IMR-90 (cell line): ENCODE measurements around the gene IGF2BP3. TPM values are rescaled to one million over a fixed set of nuclear protein-coding genes. Genes with fewer than 3 reads are reported as not detected.

ENCODE experiments used
- ATAC-seq: fragments of 200-7000 bp; cut with Tn5 transposase; 2 replicates; pipeline ENCODE4 v1.9.1; 2020; ENCODE audit warnings: low read depth, mild to moderate bottlenecking, moderate library complexity
- BruUV-seq: library from RNA; stranded (reverse); fragments of 400-500 nt; replicated peaks from 2 replicates; lab custom pipeline; 2021; lab: Mats Ljungman, UMichigan
- CTCF ChIA-PET: fragments of 300-600 bp; formaldehyde crosslinking; extraction: SDS; loops from one replicate; lab custom pipeline; 2021; ENCODE audit warnings: antibody characterized with exemption; lab: Yijun Ruan, JAX
- POLR2A ChIA-PET: fragments of 300-600 bp; sonication (Branson Sonifier 250); formaldehyde crosslinking; loops from one replicate; lab custom pipeline; 2022; ENCODE audit warnings: antibody characterized with exemption; ENCODE audit not compliant: unreplicated experiment; lab: Charles Lee
- DNase-seq: peaks from one replicate; pipeline ENCODE4 v3.0.0; 2013
- H2AFZ ChIP-seq: replicated peaks from 2 replicates; pipeline ENCODE3; 2013; ENCODE audit warnings: low read length, mild to moderate bottlenecking; ENCODE audit not compliant: poor library complexity
- H2AK5ac ChIP-seq: 2 replicates; pipeline ENCODE4 v1.6.1; 2013; ENCODE audit warnings: low read depth, low read length, inconsistent platforms
- H2AK9ac ChIP-seq: replicated peaks from 2 replicates; pipeline ENCODE3; 2013; ENCODE audit warnings: mild to moderate bottlenecking, low read depth, low read length, moderate library complexity; ENCODE audit not compliant: poor library complexity
- H2BK120ac ChIP-seq: 2 replicates; pipeline ENCODE4 v1.6.1; 2013; ENCODE audit warnings: low read depth, low read length, inconsistent platforms
- H2BK15ac ChIP-seq: 3 replicates; pipeline ENCODE4 v1.6.1; 2013; ENCODE audit warnings: low read depth, low read length, inconsistent platforms
- H2BK20ac ChIP-seq: 2 replicates; pipeline ENCODE4 v1.6.1; 2013; ENCODE audit warnings: low read depth, mild to moderate bottlenecking, inconsistent platforms, low read length, moderate library complexity
- H2BK5ac ChIP-seq: 2 replicates; pipeline ENCODE4 v1.6.1; 2013; ENCODE audit warnings: mild to moderate bottlenecking, low read depth, low read length, inconsistent platforms; ENCODE audit not compliant: poor library complexity, severe bottlenecking
- H3K14ac ChIP-seq: replicated peaks from 2 replicates; pipeline ENCODE4 v1.6.1; 2013; ENCODE audit warnings: low read depth, low read length, inconsistent platforms
- H3K18ac ChIP-seq: 2 replicates; pipeline ENCODE4 v1.6.1; 2013; ENCODE audit warnings: low read depth, low read length, control low read depth
- H3K23ac ChIP-seq: 2 replicates; pipeline ENCODE4 v1.6.1; 2013; ENCODE audit warnings: low read depth, low read length, inconsistent platforms
- H3K27ac ChIP-seq: 2 replicates; pipeline ENCODE4 v1.5.1; 2013; ENCODE audit warnings: mild to moderate bottlenecking, control low read depth, low read length; ENCODE audit not compliant: insufficient read depth
- H3K27me3 ChIP-seq: 2 replicates; pipeline ENCODE4 v1.6.1; 2013; ENCODE audit warnings: low read length; ENCODE audit not compliant: control insufficient read depth, insufficient read depth
- H3K36me3 ChIP-seq: 2 replicates; pipeline ENCODE4 v1.6.1; 2013; ENCODE audit warnings: low read length, mixed read lengths; ENCODE audit not compliant: control insufficient read depth, insufficient read depth
- H3K4ac ChIP-seq: 2 replicates; pipeline ENCODE4 v1.6.1; 2013; ENCODE audit warnings: low read depth, low read length, inconsistent platforms
- H3K4me1 ChIP-seq: 2 replicates; pipeline ENCODE4 v1.6.1; 2013; ENCODE audit warnings: low read length, mixed read lengths; ENCODE audit not compliant: control insufficient read depth, insufficient read depth
- H3K4me2 ChIP-seq: 2 replicates; pipeline ENCODE4 v1.6.1; 2013; ENCODE audit warnings: low read depth, mild to moderate bottlenecking, control low read depth, low read length, moderate library complexity
- H3K4me3 ChIP-seq: 2 replicates; pipeline ENCODE4 v1.5.1; 2013; ENCODE audit warnings: low read depth, mild to moderate bottlenecking, control low read depth, low read length, moderate library complexity; ENCODE audit not compliant: insufficient read depth
- H3K56ac ChIP-seq: 2 replicates; pipeline ENCODE4 v1.6.1; 2013; ENCODE audit warnings: low read length, inconsistent platforms; ENCODE audit not compliant: insufficient read depth; ENCODE audit errors: extremely low read depth
- H3K79me1 ChIP-seq, 2 experiments: 2 replicates each; pipeline ENCODE4 v1.6.1; 2013; ENCODE audit warnings: low read length in 2 of 2, inconsistent platforms in 1 of 2, low read depth in 1 of 2
- H3K9ac ChIP-seq: 2 replicates; pipeline ENCODE4 v1.6.1; 2013; ENCODE audit warnings: low read depth, low read length, control low read depth
- H3K9me1 ChIP-seq: 2 replicates; pipeline ENCODE4 v1.6.1; 2013; ENCODE audit warnings: low read length, inconsistent platforms; ENCODE audit not compliant: insufficient read depth
- H3K9me3 ChIP-seq: 2 replicates; pipeline ENCODE4 v1.6.1; 2013; ENCODE audit warnings: low read length; ENCODE audit not compliant: control insufficient read depth, insufficient read depth
- H4K20me1 ChIP-seq: 2 replicates; pipeline ENCODE4 v1.6.1; 2013; ENCODE audit warnings: low read length, inconsistent platforms; ENCODE audit not compliant: insufficient read depth
- H4K5ac ChIP-seq: 2 replicates; pipeline ENCODE4 v1.6.1; 2013; ENCODE audit warnings: mild to moderate bottlenecking, low read depth, low read length, control low read depth
- H4K8ac ChIP-seq, 2 experiments: 2 replicates each; pipeline ENCODE4 v1.6.1; 2013; ENCODE audit warnings: low read depth in 2 of 2, low read length in 2 of 2, control low read depth in 1 of 2, inconsistent platforms in 1 of 2
- H4K91ac ChIP-seq: 2 replicates; pipeline ENCODE4 v1.6.1; 2013; ENCODE audit warnings: low read depth, low read length, inconsistent platforms; ENCODE audit not compliant: insufficient read depth
- MAFK ChIP-seq: IDR thresholded peaks from 2 replicates; pipeline ENCODE4 v1.6.1; 2012; ENCODE audit warnings: low read depth, low read length, improper control_type of control experiment
- WGBS, 2 experiments: methylation state at CpG; one replicate each; pipeline versions ENCODE4 v1.1.5 to v1.1.7; 2013; ENCODE audit warnings: missing lambda C conversion rate in 2 of 2; ENCODE audit not compliant: insufficient read length in 1 of 2; ENCODE audit errors: extremely low coverage in 2 of 2; 5-methylcytosine and 5-hydroxymethylcytosine counted together
- dilution Hi-C: fragments of 300-500 bp; cut with HindIII; formaldehyde crosslinking; loops from one replicate; pipeline ENCODE4 v1.14.3; 2018; ENCODE audit warnings: low sequenced_read_pairs; ENCODE audit not compliant: unreplicated experiment
- in situ Hi-C: fragments of 300-500 bp; cut with MboI; formaldehyde crosslinking; loops from 3 replicates; pipeline ENCODE4 v1.14.3; 2019; ENCODE audit warnings: low sequenced_read_pairs, inconsistent platforms, mixed read lengths
- intact Hi-C: fragments of 100-400 bp; cut with micrococcal nuclease; formaldehyde crosslinking; loops from 2 replicates; pipeline ENCODE4 v1.10.0; 2022
- polyA plus RNA-seq, 3 experiments: library from polyadenylated mRNA; depleted of rRNA; stranded (reverse); fragments of >200 nt; gene quantifications; 2 replicates each; pipeline ENCODE4 v1.2.3, GENCODE V29; 2012; ENCODE audit warnings: low replicate concordance in 1 of 3
- total RNA-seq: library from RNA; depleted of rRNA; stranded (reverse); fragments of >200 nt; gene quantifications from 2 replicates; pipeline ENCODE4 v1.2.3, GENCODE V29; 2012
- TF ChIP-seq, protein P1 (sequence below): fragments of 150-350 bp; IDR thresholded peaks from 2 replicates; pipeline ENCODE4 v1.6.1; 2017; ENCODE audit warnings: mild to moderate bottlenecking, antibody characterized with exemption, low read length, low read depth

The IGF2BP3 gene
- total and polyA plus RNA-seq, 2 of the 4 experiments (the other 2 are of a cell fraction), result 50.9 to 59.3 TPM

DNA sequence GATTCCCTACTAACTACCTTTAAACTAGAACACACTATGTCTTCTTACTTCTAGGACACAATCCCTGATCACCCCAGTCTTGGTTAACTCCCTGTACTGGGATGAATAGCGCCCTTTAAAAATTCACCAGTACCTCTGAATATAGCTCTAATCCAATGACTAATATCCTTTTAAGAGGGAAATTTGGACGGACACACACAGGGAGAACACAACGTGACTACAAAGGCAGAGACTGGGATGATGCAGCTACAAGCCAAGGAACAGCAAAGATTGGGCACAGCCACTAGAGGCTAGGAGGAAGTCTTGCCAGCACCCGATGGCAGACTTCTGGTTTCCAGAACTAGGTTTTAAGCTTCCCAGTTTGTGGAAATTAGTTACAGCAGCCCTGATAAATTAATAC lies 89.7 kb downstream of the IGF2BP3 start:
- Histone ChIP-seq H4K20me1 (peaks cover 43% of the 10 kb centered on the region), H3K36me3 (peaks cover 2% of the 10 kb centered on the region), H2AK9ac (no peak overlapping the region), H3K9me3 (no peaks in the 10 kb centered on the region), H3K9ac (no peak overlapping the region), H2AFZ (no peak overlapping the region), H3K4me2 (no peak overlapping the region), H3K4ac (no peak overlapping the region), H3K27ac (no peak overlapping the region), H2BK120ac (no peak overlapping the region), H3K9me1 (peaks cover 21% of the 10 kb centered on the region), H3K4me1 (peaks cover 4% of the 10 kb centered on the region; the same call in 1 of the 2 replicates), H3K23ac (no peak overlapping the region), H4K91ac (no peak overlapping the region), H2BK15ac (no peak overlapping the region), H4K5ac (no peak overlapping the region), H3K4me3 (no peak overlapping the region), H2BK5ac (no peak overlapping the region), H3K18ac (no peak overlapping the region), H3K79me1 (peaks cover 39 to 76% of the 10 kb centered on the region in 2 experiments), H2BK20ac (no peak overlapping the region), H3K56ac (no peak overlapping the region), H3K27me3 (no peaks in the 10 kb centered on the region), H4K8ac (no peak overlapping the region), H2AK5ac (no peak overlapping the region; the same call in 1 of the 2 replicates), H3K14ac (no peak overlapping the region)
- TF ChIP-seq, protein P1, sequence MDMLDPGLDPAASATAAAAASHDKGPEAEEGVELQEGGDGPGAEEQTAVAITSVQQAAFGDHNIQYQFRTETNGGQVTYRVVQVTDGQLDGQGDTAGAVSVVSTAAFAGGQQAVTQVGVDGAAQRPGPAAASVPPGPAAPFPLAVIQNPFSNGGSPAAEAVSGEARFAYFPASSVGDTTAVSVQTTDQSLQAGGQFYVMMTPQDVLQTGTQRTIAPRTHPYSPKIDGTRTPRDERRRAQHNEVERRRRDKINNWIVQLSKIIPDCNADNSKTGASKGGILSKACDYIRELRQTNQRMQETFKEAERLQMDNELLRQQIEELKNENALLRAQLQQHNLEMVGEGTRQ, result no peak
- no peak for TF ChIP-seq MAFK
- intact Hi-C loops, result no loop called here
- 80% methylated on average over 1 of the region's 4 CpGs; no CpG with 5 or more reads in 1 of the 2 experiments for WGBS, 2 experiments
- CTCF ChIA-PET, result no interaction called here
- no peak for ATAC-seq
- dilution Hi-C loops, result no loop called here
- in situ Hi-C loops, result no loop called here
- no TSS peak for BruUV-seq
- DNase-seq, result no peak
- POLR2A ChIA-PET, result no interaction called here
